Measurements from ENCODE around the gene THAP4. TPM values are rescaled to one million over a fixed set of nuclear protein-coding genes. Genes with fewer than 3 reads are reported as not detected.
A peak's percentile ranks its signal among the peaks of the same experiment; 100 is the strongest.

Gene THAP4
- total and polyA plus RNA-seq, 2 experiments from 2014 or later, result 62.9 to 80.4 TPM

DNA sequence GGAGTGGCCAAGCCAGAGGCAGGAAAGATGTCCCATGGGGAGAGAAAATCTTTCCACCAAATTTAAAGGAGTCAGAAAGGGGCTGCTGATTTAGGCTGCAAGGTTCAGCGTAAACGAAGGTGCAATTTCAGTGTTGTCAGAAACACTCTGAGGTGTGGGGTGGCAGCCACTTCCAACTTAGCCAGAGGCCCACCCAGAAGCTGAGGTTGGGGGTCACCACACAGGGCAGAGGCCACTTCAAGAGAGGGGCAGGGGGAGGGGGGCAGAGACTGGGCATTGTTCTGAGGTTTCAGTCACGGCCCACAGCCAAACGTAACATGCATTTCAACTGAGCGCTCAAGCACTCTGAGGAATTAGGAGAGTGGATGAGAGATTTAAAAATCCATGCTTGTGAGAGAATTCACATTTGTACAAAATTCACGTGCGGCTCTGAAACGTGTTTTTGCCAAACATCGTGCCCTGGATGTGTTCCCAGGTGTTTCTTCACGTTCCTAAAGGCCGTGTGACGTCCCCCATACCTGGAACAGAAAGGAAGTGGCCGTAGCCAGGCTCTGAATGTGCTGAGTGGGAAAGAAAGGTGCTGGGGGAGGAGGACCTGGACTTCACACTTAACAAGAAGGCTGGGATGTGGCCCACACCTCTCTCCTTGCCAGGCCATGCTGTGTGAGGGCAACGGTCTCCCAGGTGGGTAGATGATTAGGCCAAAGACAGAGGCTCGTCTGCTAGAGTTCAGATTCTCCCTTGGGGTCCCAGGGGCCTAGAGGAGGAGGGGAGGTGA, 97.9 kb downstream of the THAP4 start:
- no peaks in the 10 kb centered on the region; the same call in 1 of the 2 replicates for H3F3A ChIP-seq (replicated peaks; ENCODE audit: low read depth)
- no peak overlapping the region for H3K4me3 ChIP-seq
- peaks cover 5% of the 10 kb centered on the region; the same call in 1 of the 2 replicates for H3K4me1 ChIP-seq (ENCODE audit: insufficient read depth)
- no peak overlapping the region for H3K27ac ChIP-seq (ENCODE audit: low read depth)
- no peaks in the 10 kb centered on the region for H4K20me1 ChIP-seq (replicated peaks; ENCODE audit: insufficient read depth)
- H3K9me2 ChIP-seq (ENCODE audit: insufficient read depth), result no peaks in the 10 kb centered on the region
- TF ChIP-seq POLR2AphosphoS5 (IDR thresholded peaks at IDR 0.05; ENCODE audit: low read depth), result no peak
- TF ChIP-seq NANOG (IDR thresholded peaks at IDR 0.05; ENCODE audit: borderline replicate concordance), result no peak
- TF ChIP-seq, protein P1, sequence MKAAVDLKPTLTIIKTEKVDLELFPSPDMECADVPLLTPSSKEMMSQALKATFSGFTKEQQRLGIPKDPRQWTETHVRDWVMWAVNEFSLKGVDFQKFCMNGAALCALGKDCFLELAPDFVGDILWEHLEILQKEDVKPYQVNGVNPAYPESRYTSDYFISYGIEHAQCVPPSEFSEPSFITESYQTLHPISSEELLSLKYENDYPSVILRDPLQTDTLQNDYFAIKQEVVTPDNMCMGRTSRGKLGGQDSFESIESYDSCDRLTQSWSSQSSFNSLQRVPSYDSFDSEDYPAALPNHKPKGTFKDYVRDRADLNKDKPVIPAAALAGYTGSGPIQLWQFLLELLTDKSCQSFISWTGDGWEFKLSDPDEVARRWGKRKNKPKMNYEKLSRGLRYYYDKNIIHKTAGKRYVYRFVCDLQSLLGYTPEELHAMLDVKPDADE (IDR thresholded peaks at IDR 0.05), result no peak
- no peak for TF ChIP-seq CREB1 (CRISPR knock-in tag; IDR thresholded peaks at IDR 0.05; ENCODE audit: low read depth)
- TF ChIP-seq, protein P2, sequence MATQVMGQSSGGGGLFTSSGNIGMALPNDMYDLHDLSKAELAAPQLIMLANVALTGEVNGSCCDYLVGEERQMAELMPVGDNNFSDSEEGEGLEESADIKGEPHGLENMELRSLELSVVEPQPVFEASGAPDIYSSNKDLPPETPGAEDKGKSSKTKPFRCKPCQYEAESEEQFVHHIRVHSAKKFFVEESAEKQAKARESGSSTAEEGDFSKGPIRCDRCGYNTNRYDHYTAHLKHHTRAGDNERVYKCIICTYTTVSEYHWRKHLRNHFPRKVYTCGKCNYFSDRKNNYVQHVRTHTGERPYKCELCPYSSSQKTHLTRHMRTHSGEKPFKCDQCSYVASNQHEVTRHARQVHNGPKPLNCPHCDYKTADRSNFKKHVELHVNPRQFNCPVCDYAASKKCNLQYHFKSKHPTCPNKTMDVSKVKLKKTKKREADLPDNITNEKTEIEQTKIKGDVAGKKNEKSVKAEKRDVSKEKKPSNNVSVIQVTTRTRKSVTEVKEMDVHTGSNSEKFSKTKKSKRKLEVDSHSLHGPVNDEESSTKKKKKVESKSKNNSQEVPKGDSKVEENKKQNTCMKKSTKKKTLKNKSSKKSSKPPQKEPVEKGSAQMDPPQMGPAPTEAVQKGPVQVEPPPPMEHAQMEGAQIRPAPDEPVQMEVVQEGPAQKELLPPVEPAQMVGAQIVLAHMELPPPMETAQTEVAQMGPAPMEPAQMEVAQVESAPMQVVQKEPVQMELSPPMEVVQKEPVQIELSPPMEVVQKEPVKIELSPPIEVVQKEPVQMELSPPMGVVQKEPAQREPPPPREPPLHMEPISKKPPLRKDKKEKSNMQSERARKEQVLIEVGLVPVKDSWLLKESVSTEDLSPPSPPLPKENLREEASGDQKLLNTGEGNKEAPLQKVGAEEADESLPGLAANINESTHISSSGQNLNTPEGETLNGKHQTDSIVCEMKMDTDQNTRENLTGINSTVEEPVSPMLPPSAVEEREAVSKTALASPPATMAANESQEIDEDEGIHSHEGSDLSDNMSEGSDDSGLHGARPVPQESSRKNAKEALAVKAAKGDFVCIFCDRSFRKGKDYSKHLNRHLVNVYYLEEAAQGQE (IDR thresholded peaks at IDR 0.05; ENCODE audit: unreplicated experiment), result no peak
- TF ChIP-seq ZNF331 (CRISPR knock-in tag; IDR thresholded peaks at IDR 0.05; ENCODE audit: low read depth), result no peak
- TF ChIP-seq, protein P3, sequence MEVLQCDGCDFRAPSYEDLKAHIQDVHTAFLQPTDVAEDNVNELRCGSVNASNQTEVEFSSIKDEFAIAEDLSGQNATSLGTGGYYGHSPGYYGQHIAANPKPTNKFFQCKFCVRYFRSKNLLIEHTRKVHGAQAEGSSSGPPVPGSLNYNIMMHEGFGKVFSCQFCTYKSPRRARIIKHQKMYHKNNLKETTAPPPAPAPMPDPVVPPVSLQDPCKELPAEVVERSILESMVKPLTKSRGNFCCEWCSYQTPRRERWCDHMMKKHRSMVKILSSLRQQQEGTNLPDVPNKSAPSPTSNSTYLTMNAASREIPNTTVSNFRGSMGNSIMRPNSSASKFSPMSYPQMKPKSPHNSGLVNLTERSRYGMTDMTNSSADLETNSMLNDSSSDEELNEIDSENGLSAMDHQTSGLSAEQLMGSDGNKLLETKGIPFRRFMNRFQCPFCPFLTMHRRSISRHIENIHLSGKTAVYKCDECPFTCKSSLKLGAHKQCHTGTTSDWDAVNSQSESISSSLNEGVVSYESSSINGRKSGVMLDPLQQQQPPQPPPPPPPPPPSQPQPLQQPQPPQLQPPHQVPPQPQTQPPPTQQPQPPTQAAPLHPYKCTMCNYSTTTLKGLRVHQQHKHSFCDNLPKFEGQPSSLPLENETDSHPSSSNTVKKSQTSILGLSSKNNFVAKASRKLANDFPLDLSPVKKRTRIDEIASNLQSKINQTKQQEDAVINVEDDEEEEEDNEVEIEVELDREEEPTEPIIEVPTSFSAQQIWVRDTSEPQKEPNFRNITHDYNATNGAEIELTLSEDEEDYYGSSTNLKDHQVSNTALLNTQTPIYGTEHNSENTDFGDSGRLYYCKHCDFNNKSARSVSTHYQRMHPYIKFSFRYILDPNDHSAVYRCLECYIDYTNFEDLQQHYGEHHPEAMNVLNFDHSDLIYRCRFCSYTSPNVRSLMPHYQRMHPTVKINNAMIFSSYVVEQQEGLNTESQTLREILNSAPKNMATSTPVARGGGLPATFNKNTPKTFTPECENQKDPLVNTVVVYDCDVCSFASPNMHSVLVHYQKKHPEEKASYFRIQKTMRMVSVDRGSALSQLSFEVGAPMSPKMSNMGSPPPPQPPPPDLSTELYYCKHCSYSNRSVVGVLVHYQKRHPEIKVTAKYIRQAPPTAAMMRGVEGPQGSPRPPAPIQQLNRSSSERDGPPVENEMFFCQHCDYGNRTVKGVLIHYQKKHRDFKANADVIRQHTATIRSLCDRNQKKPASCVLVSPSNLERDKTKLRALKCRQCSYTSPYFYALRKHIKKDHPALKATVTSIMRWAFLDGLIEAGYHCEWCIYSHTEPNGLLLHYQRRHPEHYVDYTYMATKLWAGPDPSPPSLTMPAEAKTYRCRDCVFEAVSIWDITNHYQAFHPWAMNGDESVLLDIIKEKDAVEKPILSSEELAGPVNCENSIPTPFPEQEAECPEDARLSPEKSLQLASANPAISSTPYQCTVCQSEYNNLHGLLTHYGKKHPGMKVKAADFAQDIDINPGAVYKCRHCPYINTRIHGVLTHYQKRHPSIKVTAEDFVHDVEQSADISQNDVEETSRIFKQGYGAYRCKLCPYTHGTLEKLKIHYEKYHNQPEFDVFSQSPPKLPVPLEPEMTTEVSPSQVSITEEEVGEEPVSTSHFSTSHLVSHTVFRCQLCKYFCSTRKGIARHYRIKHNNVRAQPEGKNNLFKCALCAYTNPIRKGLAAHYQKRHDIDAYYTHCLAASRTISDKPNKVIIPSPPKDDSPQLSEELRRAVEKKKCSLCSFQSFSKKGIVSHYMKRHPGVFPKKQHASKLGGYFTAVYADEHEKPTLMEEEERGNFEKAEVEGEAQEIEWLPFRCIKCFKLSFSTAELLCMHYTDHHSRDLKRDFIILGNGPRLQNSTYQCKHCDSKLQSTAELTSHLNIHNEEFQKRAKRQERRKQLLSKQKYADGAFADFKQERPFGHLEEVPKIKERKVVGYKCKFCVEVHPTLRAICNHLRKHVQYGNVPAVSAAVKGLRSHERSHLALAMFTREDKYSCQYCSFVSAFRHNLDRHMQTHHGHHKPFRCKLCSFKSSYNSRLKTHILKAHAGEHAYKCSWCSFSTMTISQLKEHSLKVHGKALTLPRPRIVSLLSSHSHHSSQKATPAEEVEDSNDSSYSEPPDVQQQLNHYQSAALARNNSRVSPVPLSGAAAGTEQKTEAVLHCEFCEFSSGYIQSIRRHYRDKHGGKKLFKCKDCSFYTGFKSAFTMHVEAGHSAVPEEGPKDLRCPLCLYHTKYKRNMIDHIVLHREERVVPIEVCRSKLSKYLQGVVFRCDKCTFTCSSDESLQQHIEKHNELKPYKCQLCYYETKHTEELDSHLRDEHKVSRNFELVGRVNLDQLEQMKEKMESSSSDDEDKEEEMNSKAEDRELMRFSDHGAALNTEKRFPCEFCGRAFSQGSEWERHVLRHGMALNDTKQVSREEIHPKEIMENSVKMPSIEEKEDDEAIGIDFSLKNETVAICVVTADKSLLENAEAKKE (CRISPR knock-in tag; IDR thresholded peaks at IDR 0.05), result no peak
- TF ChIP-seq, protein P4, sequence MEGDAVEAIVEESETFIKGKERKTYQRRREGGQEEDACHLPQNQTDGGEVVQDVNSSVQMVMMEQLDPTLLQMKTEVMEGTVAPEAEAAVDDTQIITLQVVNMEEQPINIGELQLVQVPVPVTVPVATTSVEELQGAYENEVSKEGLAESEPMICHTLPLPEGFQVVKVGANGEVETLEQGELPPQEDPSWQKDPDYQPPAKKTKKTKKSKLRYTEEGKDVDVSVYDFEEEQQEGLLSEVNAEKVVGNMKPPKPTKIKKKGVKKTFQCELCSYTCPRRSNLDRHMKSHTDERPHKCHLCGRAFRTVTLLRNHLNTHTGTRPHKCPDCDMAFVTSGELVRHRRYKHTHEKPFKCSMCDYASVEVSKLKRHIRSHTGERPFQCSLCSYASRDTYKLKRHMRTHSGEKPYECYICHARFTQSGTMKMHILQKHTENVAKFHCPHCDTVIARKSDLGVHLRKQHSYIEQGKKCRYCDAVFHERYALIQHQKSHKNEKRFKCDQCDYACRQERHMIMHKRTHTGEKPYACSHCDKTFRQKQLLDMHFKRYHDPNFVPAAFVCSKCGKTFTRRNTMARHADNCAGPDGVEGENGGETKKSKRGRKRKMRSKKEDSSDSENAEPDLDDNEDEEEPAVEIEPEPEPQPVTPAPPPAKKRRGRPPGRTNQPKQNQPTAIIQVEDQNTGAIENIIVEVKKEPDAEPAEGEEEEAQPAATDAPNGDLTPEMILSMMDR (conservative IDR thresholded peaks at IDR 0.05; ENCODE audit: low read depth in 2 of 2), result no peak
- no peak for TF ChIP-seq STAT1 (IDR thresholded peaks at IDR 0.05; ENCODE audit: unreplicated experiment)
- no peak for TF ChIP-seq EZH2phosphoT487 (IDR thresholded peaks at IDR 0.05; ENCODE audit: unreplicated experiment)
- no peak for TF ChIP-seq ZNF114 (CRISPR knock-in tag; IDR thresholded peaks at IDR 0.05)
- TF ChIP-seq JUNB (IDR thresholded peaks at IDR 0.05; ENCODE audit: unreplicated experiment), result no peak
- no peak for TF ChIP-seq EZH2 (IDR thresholded peaks at IDR 0.05; ENCODE audit: low read depth, unreplicated experiment)
- peaks cover 11% of the 10 kb centered on the region; the same call in 2 of the 3 replicates for H3K4me1 Mint-ChIP-seq
- H3K4me2 ChIP-seq, result no peak overlapping the region
- no peaks in the 10 kb centered on the region; the same call in 2 of the 3 replicates for H3K36me3 Mint-ChIP-seq (ENCODE audit: low read depth)
- no peaks in the 10 kb centered on the region for H3K9me3 Mint-ChIP-seq
- peaks cover 35% of the 10 kb centered on the region for H3K27me3 ChIP-seq (ENCODE audit: insufficient read depth)
- H3K27me3 Mint-ChIP-seq (ENCODE audit: insufficient read depth, low read depth, poor library complexity), result peaks cover 40% of the 10 kb centered on the region
- H3K4me3 Mint-ChIP-seq, result no peak overlapping the region
- H3K36me3 ChIP-seq (ENCODE audit: insufficient read depth), result no peaks in the 10 kb centered on the region
- DNase-seq (ENCODE audit: low spot score) (no peak), ATAC-seq (no peak)
- H3K79me2 ChIP-seq (replicated peaks; ENCODE audit: insufficient read depth), result no peaks in the 10 kb centered on the region
- H2AFZ ChIP-seq, result 0 out of 2 replicates have a peak overlapping the region, but pooled peaks have one; percentile 63
- H3K27ac Mint-ChIP-seq, result no peak overlapping the region
